ENCODE data around the gene SLIT3. TPM values are rescaled to one million over a fixed set of nuclear protein-coding genes. Genes with fewer than 3 reads are reported as not detected.

SLIT3 gene
- total RNA-seq, 1 experiment from 2014 or later, result 0.92 TPM

GRCh38 chr5:168971100-168971499 lies 329.8 kb downstream of the SLIT3 start:
- Histone ChIP-seq H2AFZ (ENCODE audit: low read length) (no peak overlapping the region), H3K4ac (ENCODE audit: low read depth, low read length) (no peak overlapping the region), H3K56ac (ENCODE audit: insufficient read length, low read depth, low read length) (no peak overlapping the region), H3K9me3 (ENCODE audit: control insufficient read depth, low read depth, low read length) (no peaks in the 10 kb centered on the region), H3K14ac (ENCODE audit: insufficient read depth, low read length) (no peak overlapping the region), H2BK20ac (ENCODE audit: low read depth, low read length, poor library complexity, severe bottlenecking) (no peak overlapping the region), H4K5ac (ENCODE audit: insufficient read length, low read depth, low read length) (no peak overlapping the region), H3K23me2 (ENCODE audit: insufficient read length, low read depth, low read length, poor library complexity, severe bottlenecking) (no peaks in the 10 kb centered on the region), H3T11ph (ENCODE audit: low read length) (no peak overlapping the region), H3K79me1 (ENCODE audit: insufficient read depth, low read depth, low read length, poor library complexity, severe bottlenecking) (no peaks in the 10 kb centered on the region), H3K4me2 (ENCODE audit: insufficient read depth, insufficient read length, low read length) (no peak overlapping the region), H3K23ac (ENCODE audit: insufficient read length, low read depth, low read length) (no peak overlapping the region), H3K27ac (ENCODE audit: insufficient read length, low read depth, low read length) (no peak overlapping the region), H2BK120ac (ENCODE audit: low read depth, low read length, poor library complexity, severe bottlenecking) (no peak overlapping the region), H4K91ac (ENCODE audit: insufficient read length, low read depth, low read length) (no peak overlapping the region), H2BK5ac (ENCODE audit: insufficient read length, low read length) (no peak overlapping the region), H2AK5ac (ENCODE audit: insufficient read length, low read length) (no peak overlapping the region), H3K27me3 (ENCODE audit: insufficient read depth, low read length) (no peaks in the 10 kb centered on the region), H3K18ac (ENCODE audit: insufficient read length, low read depth, low read length) (no peak overlapping the region), H2BK15ac (ENCODE audit: low read depth, low read length) (no peak overlapping the region), H3K79me2 (ENCODE audit: insufficient read depth, low read length) (no peaks in the 10 kb centered on the region), H4K8ac (replicated peaks; ENCODE audit: insufficient read length, low read depth, low read length) (no peak overlapping the region), H3K9ac (ENCODE audit: extremely low read depth, insufficient read length, low read length) (no peak overlapping the region), H2BK12ac (ENCODE audit: insufficient read length, low read depth, low read length) (no peak overlapping the region), H4K20me1 (ENCODE audit: control insufficient read depth, insufficient read depth, insufficient read length) (no peaks in the 10 kb centered on the region), H3K4me1 (ENCODE audit: insufficient read depth, low read length) (no peaks in the 10 kb centered on the region; the same call in 1 of the 2 replicates)
- H3K9me3 Mint-ChIP-seq, result no peaks in the 10 kb centered on the region; a peak in 1 of 5 replicates
- WGBS (ENCODE audit: extremely low coverage, insufficient read length, low lambda C conversion rate), result no CpG with 5 or more reads among the region's 4 CpGs
- no peak for DNase-seq
- no peaks in the 10 kb centered on the region for H3K36me3 Mint-ChIP-seq (ENCODE audit: insufficient read depth in 1 of 3, low read depth in 3 of 3)
- H3K27me3 Mint-ChIP-seq (ENCODE audit: low read depth), result peaks cover 12% of the 10 kb centered on the region
- H3K4me1 Mint-ChIP-seq, result peaks cover 3 to 6% of the 10 kb centered on the region in 2 experiments
- H3K27ac Mint-ChIP-seq, result no peak overlapping the region
- TF ChIP-seq CTCF (conservative IDR thresholded peaks at IDR 0.05), result no peak
- H3K4me3 Mint-ChIP-seq, result no peak overlapping the region
